22Rv1 (cell line): ENCODE results near the gene HIVEP3.

Experiments used
- H3K27ac ChIP-seq: fragments of 450-650 bp; 2 replicates; pipeline ENCODE4 v1.5.1; 2017
- ZFX ChIP-seq: fragments of 450-650 bp; IDR thresholded peaks from 2 replicates; pipeline ENCODE4 v1.6.1; 2017; ENCODE audit warnings: antibody characterized with exemption, borderline replicate concordance
- TF ChIP-seq, protein P1 (sequence below): fragments of 450-650 bp; IDR thresholded peaks from 2 replicates; pipeline ENCODE4 v1.5.1; 2017; ENCODE audit warnings: mild to moderate bottlenecking

The HIVEP3 gene

DNA sequence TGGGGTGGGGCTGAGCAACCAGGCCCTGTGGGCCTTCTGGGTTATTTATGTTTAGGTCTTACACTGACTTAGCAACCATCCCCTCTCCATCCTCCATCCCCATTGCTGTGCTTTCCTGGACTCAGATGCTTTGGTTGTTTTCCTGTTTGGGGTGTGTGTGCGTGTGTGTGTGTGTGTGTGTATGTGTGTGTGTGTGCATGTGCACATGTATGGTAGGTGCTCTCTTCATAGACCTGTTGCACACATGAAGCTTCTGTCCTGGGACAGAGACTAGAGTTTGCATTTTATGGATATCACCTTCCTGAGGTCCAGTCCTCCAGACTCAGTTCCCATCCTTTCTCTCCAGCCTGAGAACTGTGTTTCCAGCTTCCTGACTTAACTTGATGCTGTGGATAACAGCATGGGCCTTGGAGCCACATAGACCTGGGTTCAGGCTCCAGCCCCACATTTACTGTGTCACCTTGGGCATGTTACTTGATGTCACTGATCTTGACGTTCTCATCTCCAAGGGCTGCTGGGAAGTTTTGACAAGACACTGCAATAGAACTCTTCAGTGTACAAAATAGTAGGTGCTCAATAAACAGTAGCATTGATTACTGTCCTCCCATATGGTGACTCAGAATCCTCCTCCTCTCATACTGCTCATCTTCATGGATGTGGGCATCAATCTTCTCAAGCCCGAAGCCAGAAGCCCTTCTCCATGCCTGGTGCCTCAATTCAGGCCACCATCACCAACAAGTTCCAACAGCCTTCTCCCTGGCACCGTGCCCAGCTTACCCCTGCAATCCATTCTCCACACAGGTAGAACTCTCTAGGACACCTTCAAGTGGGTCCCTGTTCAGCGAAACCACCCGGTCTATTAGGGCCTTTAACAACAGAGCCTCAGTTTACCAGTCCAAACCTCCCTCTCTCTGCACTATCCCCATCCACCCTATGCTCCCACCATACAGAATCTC lies 252.5 kb downstream of the HIVEP3 start:
- TF ChIP-seq, protein P1, sequence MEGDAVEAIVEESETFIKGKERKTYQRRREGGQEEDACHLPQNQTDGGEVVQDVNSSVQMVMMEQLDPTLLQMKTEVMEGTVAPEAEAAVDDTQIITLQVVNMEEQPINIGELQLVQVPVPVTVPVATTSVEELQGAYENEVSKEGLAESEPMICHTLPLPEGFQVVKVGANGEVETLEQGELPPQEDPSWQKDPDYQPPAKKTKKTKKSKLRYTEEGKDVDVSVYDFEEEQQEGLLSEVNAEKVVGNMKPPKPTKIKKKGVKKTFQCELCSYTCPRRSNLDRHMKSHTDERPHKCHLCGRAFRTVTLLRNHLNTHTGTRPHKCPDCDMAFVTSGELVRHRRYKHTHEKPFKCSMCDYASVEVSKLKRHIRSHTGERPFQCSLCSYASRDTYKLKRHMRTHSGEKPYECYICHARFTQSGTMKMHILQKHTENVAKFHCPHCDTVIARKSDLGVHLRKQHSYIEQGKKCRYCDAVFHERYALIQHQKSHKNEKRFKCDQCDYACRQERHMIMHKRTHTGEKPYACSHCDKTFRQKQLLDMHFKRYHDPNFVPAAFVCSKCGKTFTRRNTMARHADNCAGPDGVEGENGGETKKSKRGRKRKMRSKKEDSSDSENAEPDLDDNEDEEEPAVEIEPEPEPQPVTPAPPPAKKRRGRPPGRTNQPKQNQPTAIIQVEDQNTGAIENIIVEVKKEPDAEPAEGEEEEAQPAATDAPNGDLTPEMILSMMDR: no peak
- TF ChIP-seq ZFX: no peak
- no peak overlapping the region for H3K27ac ChIP-seq

DNA sequence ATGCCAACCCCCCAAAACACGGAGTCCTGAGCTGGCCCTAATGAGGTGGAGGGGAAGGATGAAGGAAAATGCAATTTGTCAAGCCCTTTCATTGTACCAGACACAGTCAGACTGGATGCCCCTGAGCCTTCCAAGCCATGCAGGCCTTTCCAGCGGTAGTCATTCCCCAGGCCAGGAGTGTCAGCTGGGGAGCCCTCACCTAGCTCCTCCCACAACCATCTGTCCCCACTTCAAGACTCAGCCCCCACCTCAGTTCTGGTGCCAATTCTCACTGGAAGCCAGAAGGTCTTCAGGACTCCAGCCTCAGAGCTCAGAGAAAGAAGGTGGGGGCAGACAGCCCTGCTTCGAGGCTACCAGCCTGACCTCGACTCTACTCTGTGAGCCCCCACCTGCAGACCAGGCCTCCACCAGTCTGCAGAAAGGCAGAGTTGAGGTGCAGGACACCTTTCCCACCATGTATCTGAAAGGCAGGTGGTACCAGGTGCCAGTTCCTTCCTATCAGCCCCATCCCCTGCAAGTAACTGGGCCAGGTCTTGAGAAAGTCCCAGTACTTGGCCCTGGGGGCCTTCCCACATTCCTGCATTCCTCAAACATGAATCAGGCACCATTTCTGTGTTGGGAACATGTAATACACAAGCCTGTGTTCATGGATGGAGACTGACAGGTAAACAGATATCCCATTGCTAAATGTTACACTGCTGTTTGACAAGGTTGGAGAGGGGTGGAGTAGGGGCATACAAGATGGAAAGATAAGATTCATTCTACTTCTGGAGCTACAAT lies 253.7 kb downstream of the HIVEP3 start:
- no peak for TF ChIP-seq ZFX
- TF ChIP-seq, protein P1: no peak
- H3K27ac ChIP-seq: no peak overlapping the region

DNA sequence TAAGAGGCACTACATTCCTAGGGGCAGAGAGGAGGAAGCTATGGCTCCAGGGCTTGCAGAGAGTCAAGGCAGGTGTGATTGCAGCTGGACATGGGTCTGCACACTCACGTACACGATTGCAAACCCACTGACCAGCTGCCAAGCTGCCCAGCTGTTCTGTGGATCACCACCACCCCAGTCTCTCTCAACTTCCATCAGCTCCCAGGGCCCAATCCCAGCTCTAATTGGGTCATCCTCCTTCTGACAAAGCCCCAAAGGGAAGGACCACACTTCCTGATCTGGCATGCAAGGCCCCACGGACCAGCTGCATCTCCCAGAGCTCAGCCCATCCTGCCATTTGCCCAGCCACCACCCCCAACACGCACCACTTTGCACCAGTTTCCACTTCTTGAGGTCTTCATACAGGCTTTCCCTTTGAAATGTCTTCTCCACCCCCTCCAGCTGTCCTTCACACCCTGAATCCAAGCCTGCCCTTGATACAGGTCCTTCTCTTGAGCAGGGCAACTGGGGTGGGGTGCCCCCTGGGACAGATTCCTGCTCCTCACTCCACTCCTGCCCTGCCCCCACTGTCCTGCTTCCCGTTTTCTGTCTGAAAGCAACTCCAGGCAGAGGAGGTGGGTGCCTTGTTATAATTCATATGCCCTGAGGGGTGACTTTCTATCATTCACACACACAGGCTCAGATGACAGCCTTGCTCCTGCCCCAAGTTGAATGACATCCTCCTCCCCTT lies 254.9 kb downstream of the HIVEP3 start:
- H3K27ac ChIP-seq: no peak overlapping the region
- TF ChIP-seq, protein P1: no peak
- no peak for TF ChIP-seq ZFX

DNA sequence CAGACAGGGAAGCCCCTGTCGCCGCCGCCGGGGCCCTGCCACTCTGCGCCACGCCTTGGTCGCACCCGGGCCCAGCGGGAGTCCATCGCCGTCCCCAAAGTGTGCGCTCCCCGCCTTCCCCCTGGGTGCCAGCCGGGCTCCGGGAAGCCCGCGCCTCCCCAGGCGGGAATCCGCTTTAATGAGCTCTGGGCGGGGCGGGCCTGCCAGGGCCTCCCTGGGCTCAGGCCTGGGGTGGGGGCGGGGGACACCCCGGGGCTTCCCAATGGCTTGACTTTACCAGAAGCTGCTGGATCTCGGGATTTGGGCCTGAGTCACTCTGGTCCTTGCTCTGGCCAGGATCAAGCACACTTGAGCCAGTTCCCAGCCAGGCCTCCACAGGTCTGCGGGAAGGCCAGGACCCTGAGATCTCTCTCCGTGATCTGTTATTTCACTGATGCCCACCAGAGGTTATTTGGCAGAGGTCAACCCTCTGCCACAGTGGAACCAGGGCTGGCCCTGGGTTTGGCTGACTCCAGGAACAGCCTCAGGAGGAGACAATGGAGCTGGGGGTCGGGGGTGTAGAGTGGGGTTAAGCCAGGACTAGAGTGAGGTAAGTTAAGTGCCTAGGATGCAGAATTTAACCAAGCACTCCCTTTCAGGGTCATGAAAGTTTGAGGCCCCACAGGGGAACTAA lies 255.8 kb downstream of the HIVEP3 start:
- no peak for TF ChIP-seq ZFX
- TF ChIP-seq, protein P1: no peak
- no peak overlapping the region for H3K27ac ChIP-seq

DNA sequence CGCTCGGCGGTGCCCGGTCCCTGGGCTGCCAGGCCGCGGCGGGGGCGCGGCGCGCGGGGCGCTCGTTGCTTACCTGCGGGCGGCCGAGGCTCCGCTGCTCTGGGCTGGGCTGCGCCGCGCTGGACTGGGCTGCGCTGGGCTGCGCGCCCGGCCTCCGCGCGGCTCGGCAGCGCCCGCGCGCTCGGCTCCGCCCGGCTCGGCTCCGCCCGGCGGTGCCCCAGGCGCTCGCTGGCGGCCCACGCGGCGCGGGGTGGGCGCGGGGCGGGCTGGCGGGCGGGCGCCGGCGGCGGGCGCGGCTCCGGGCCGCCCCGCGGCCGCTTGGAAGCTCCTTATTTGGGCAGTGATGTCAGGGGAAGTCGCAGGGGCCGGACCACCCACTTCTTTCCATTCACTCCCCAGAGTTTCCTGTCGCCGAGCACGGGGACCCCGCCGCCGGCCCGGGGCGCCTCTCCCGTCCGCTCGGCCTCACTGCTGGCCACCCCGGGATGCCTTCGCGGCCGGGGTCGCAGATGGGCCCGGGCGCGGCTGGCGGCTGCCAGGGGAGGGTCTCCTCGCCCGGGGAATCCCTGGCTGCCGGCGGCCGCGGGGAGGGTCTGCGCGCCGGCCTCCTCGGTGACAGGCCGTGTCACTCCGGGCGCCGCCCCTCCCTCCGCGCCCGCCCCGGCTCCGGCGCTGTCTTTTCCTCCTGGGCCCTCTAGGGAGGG lies 256.5 kb downstream of the HIVEP3 start:
- TF ChIP-seq, protein P1: no peak
- no peak for TF ChIP-seq ZFX
- no peak overlapping the region for H3K27ac ChIP-seq

DNA sequence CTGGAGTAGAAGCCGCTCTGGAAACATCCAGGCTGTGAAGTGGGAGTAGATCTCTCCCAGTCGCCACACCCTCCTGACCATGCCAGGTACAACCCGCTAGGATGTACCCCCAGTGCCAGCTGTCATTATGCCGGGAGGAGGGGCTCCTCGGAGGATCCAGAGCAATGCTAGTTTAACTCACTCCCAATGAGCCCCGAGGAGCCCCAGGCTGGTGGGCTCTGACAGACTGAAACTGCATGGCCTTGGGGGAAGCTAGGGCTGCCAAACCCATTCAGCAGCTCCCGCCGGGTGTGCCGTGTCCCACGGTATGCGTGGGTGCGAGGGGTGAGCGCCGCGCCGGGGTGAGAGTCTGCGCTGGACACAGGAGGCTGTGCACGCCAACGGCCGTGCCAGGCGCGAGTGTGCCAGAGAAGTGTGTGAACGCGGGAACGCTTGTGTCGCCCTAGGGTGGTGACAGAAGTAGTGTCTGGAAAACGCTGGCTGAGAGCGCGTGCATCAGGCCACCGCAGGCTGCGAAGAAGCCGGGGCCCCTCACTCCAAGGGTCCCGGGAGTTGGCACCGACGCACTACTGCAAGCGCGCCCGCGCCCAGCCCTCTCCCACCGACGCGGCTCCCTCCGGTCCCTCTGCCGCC lies 257.2 kb downstream of the HIVEP3 start:
- no peak for TF ChIP-seq ZFX
- TF ChIP-seq, protein P1: 0 out of 2 replicates have a peak, but pooled peaks have one; percentile 5
- no peak overlapping the region for H3K27ac ChIP-seq
